Duodenal mucosa (tissue), 2 donors: ENCODE results near the gene EPHA5.

Source experiments
- H3K27ac ChIP-seq: one replicate; pipeline ENCODE4 v1.7.0; 2013; ENCODE audit warnings: low read depth, low read length
- H3K27me3 ChIP-seq, 2 donors: one replicate each; pipeline ENCODE4 v1.7.0; 2013; ENCODE audit warnings: low read length in 2 of 2, control low read depth in 1 of 2; ENCODE audit not compliant: insufficient read depth in 2 of 2, control insufficient read depth in 1 of 2
- H3K36me3 ChIP-seq, 2 donors: one replicate each; pipeline ENCODE4 v1.7.0; 2013; ENCODE audit warnings: low read length in 2 of 2, control low read depth in 1 of 2; ENCODE audit not compliant: insufficient read depth in 2 of 2, control insufficient read depth in 1 of 2
- H3K4me1 ChIP-seq, 2 donors: one replicate each; pipeline ENCODE4 v1.7.0; 2013; ENCODE audit warnings: low read length in 2 of 2, control low read depth in 1 of 2; ENCODE audit not compliant: insufficient read depth in 2 of 2, control insufficient read depth in 1 of 2
- H3K4me3 ChIP-seq, 2 donors: one replicate each; pipeline ENCODE4 v1.7.0; 2013; ENCODE audit warnings: low read length in 2 of 2, low read depth in 1 of 2
- H3K9ac ChIP-seq, 2 donors: one replicate each; pipeline ENCODE4 v1.7.0; 2013; ENCODE audit warnings: low read length in 2 of 2, low read depth in 1 of 2
- H3K9me3 ChIP-seq, 2 donors: one replicate each; pipeline ENCODE4 v1.7.0; 2013; ENCODE audit warnings: low read length in 2 of 2, control low read depth in 1 of 2; ENCODE audit not compliant: control insufficient read depth in 1 of 2

EPHA5 gene

GRCh38 chr4:65665771-65666523 is 4.3 kb downstream of the EPHA5 start:
- H3K27me3 ChIP-seq = peaks cover 14 to 41% of the 10 kb centered on the region in 2 donors
- peaks cover 0 to 5% of the 10 kb centered on the region in 2 donors for H3K4me1 ChIP-seq
- H3K9ac ChIP-seq = no peak overlapping the region
- no peak overlapping the region for H3K4me3 ChIP-seq
- no peaks in the 10 kb centered on the region for H3K9me3 ChIP-seq
- no peak overlapping the region for H3K27ac ChIP-seq
- H3K36me3 ChIP-seq = no peaks in the 10 kb centered on the region

- H3K9me3 ChIP-seq = no peaks in the 10 kb centered on the region
- no peaks in the 10 kb centered on the region for H3K36me3 ChIP-seq
- no peaks in the 10 kb centered on the region for H3K4me1 ChIP-seq
- H3K4me3 ChIP-seq = no peak overlapping the region
- no peak overlapping the region for H3K9ac ChIP-seq
- no peak overlapping the region for H3K27ac ChIP-seq
- H3K27me3 ChIP-seq = peaks cover 0 to 4% of the 10 kb centered on the region in 2 donors
Measured at GRCh38 chr4:65661471-65661870, 8.8 kb downstream of the EPHA5 start.

- Histone ChIP-seq H3K27me3 (no peaks in the 10 kb centered on the region), H3K27ac (no peak overlapping the region), H3K4me3 (no peak overlapping the region)
Measured at GRCh38 chr4:65658117-65658516, 12.2 kb downstream of the EPHA5 start.

GRCh38 chr4:65656008-65656407 is 14.3 kb downstream of the EPHA5 start:
- Histone ChIP-seq H3K4me1 (no peaks in the 10 kb centered on the region), H3K27me3 (no peaks in the 10 kb centered on the region), H3K9ac (no peak overlapping the region), H3K27ac (no peak overlapping the region), H3K9me3 (no peaks in the 10 kb centered on the region), H3K4me3 (no peak overlapping the region), H3K36me3 (no peaks in the 10 kb centered on the region)

More at GRCh38 chr4:65658117-65658516, 12.2 kb downstream of the EPHA5 start:
- Histone ChIP-seq H3K36me3 (no peaks in the 10 kb centered on the region), H3K9me3 (no peaks in the 10 kb centered on the region), H3K4me1 (no peaks in the 10 kb centered on the region), H3K9ac (no peak overlapping the region)

- H3K4me1 ChIP-seq = no peaks in the 10 kb centered on the region
- no peak overlapping the region for H3K27ac ChIP-seq
- H3K4me3 ChIP-seq = no peak overlapping the region
- no peaks in the 10 kb centered on the region for H3K27me3 ChIP-seq
- no peak overlapping the region for H3K9ac ChIP-seq
- no peaks in the 10 kb centered on the region for H3K9me3 ChIP-seq
- H3K36me3 ChIP-seq = no peaks in the 10 kb centered on the region
Measured at GRCh38 chr4:65654976-65655375, 15.3 kb downstream of the EPHA5 start.

- Histone ChIP-seq H3K4me3 (no peak overlapping the region), H3K36me3 (no peaks in the 10 kb centered on the region), H3K27ac (no peak overlapping the region), H3K4me1 (no peaks in the 10 kb centered on the region), H3K27me3 (no peaks in the 10 kb centered on the region), H3K9me3 (no peaks in the 10 kb centered on the region), H3K9ac (no peak overlapping the region)
Measured at GRCh38 chr4:65653740-65654361, 16.4 kb downstream of the EPHA5 start.

- no peak overlapping the region for H3K4me3 ChIP-seq
- H3K27ac ChIP-seq = no peak overlapping the region
- no peaks in the 10 kb centered on the region for H3K9me3 ChIP-seq
- no peaks in the 10 kb centered on the region for H3K36me3 ChIP-seq
- H3K27me3 ChIP-seq = no peaks in the 10 kb centered on the region
- H3K9ac ChIP-seq = no peak overlapping the region
- no peaks in the 10 kb centered on the region for H3K4me1 ChIP-seq
Measured at GRCh38 chr4:65651751-65652150, 18.5 kb downstream of the EPHA5 start.

GRCh38 chr4:65651031-65651430 is 19.3 kb downstream of the EPHA5 start:
- Histone ChIP-seq H3K4me1 (no peaks in the 10 kb centered on the region), H3K27me3 (no peaks in the 10 kb centered on the region), H3K27ac (no peak overlapping the region), H3K4me3 (no peak overlapping the region), H3K36me3 (no peaks in the 10 kb centered on the region), H3K9ac (no peak overlapping the region), H3K9me3 (no peaks in the 10 kb centered on the region)

GRCh38 chr4:65646136-65646535 is 24.2 kb downstream of the EPHA5 start:
- no peak overlapping the region for H3K9ac ChIP-seq
- no peaks in the 10 kb centered on the region for H3K36me3 ChIP-seq
- no peak overlapping the region for H3K27ac ChIP-seq
- no peaks in the 10 kb centered on the region for H3K4me1 ChIP-seq
- H3K4me3 ChIP-seq = no peak overlapping the region
- no peaks in the 10 kb centered on the region for H3K27me3 ChIP-seq
- no peaks in the 10 kb centered on the region for H3K9me3 ChIP-seq

GRCh38 chr4:65645185-65645584 is 25.1 kb downstream of the EPHA5 start:
- Histone ChIP-seq H3K4me3 (no peak overlapping the region), H3K9ac (no peak overlapping the region), H3K9me3 (no peaks in the 10 kb centered on the region), H3K36me3 (no peaks in the 10 kb centered on the region), H3K27ac (no peak overlapping the region), H3K27me3 (no peaks in the 10 kb centered on the region), H3K4me1 (no peaks in the 10 kb centered on the region)
